AG04450 (cell line): ENCODE results near the gene LARGE1. TPM values are rescaled to one million over a fixed set of nuclear protein-coding genes. Genes with fewer than 3 reads are reported as not detected.

Experiments
- CTCF ChIA-PET: fragments of 300-600, 350-600 bp; formaldehyde crosslinking; extraction: SDS; loops from one replicate; lab custom pipeline; 2022; ENCODE audit warnings: antibody characterized with exemption, inconsistent platforms; lab: Charles Lee
- POLR2A ChIA-PET: fragments of 350-600 bp; formaldehyde crosslinking; extraction: SDS; loops from one replicate; lab custom pipeline; 2021; ENCODE audit warnings: antibody characterized with exemption, inconsistent platforms; lab: Yijun Ruan, JAX
- DNase-seq: peaks from one replicate; pipeline ENCODE4 v3.0.0-alpha.2; 2011; ENCODE audit warnings: low read depth, low spot score
- H3K27ac ChIP-seq: one replicate; pipeline ENCODE4 v1.5.1; 2012; ENCODE audit warnings: low read depth, low read length, control low read depth
- H3K27me3 ChIP-seq: one replicate; pipeline ENCODE4 v1.6.0; 2012; ENCODE audit warnings: low read length; ENCODE audit not compliant: control insufficient read depth, insufficient read depth
- H3K4me3 ChIP-seq: 2 replicates; pipeline ENCODE4 v1.5.1; 2011; ENCODE audit warnings: mild to moderate bottlenecking, low read depth, low read length, control low read depth
- H3K9me3 ChIP-seq: 2 replicates; pipeline ENCODE4 v1.5.1; 2012; ENCODE audit warnings: low read length; ENCODE audit not compliant: control insufficient read depth, insufficient read depth
- polyA plus RNA-seq: library from polyadenylated mRNA; depleted of rRNA; stranded (reverse); fragments of >200 nt; gene quantifications from 2 replicates; pipeline ENCODE4 v1.2.3, GENCODE V29; 2011
- TF ChIP-seq, protein P1 (sequence below): IDR thresholded peaks from 2 replicates; pipeline ENCODE4 v1.5.1; 2011; ENCODE audit warnings: low read depth, low read length, control low read depth, inconsistent platforms

The LARGE1 gene
- polyA plus RNA-seq, 1 experiment = 8.4 TPM

GRCh38 chr22:33640900-33641299 lies 279.4 kb downstream of the LARGE1 start:
- Histone ChIP-seq H3K27me3 (no peaks in the 10 kb centered on the region), H3K27ac (no peak overlapping the region), H3K9me3 (no peaks in the 10 kb centered on the region), H3K4me3 (no peak overlapping the region)
- no peak for DNase-seq
- TF ChIP-seq, protein P1, sequence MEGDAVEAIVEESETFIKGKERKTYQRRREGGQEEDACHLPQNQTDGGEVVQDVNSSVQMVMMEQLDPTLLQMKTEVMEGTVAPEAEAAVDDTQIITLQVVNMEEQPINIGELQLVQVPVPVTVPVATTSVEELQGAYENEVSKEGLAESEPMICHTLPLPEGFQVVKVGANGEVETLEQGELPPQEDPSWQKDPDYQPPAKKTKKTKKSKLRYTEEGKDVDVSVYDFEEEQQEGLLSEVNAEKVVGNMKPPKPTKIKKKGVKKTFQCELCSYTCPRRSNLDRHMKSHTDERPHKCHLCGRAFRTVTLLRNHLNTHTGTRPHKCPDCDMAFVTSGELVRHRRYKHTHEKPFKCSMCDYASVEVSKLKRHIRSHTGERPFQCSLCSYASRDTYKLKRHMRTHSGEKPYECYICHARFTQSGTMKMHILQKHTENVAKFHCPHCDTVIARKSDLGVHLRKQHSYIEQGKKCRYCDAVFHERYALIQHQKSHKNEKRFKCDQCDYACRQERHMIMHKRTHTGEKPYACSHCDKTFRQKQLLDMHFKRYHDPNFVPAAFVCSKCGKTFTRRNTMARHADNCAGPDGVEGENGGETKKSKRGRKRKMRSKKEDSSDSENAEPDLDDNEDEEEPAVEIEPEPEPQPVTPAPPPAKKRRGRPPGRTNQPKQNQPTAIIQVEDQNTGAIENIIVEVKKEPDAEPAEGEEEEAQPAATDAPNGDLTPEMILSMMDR = no peak
- ChIA-PET CTCF (no interaction called here), POLR2A (no interaction called here)

DNA sequence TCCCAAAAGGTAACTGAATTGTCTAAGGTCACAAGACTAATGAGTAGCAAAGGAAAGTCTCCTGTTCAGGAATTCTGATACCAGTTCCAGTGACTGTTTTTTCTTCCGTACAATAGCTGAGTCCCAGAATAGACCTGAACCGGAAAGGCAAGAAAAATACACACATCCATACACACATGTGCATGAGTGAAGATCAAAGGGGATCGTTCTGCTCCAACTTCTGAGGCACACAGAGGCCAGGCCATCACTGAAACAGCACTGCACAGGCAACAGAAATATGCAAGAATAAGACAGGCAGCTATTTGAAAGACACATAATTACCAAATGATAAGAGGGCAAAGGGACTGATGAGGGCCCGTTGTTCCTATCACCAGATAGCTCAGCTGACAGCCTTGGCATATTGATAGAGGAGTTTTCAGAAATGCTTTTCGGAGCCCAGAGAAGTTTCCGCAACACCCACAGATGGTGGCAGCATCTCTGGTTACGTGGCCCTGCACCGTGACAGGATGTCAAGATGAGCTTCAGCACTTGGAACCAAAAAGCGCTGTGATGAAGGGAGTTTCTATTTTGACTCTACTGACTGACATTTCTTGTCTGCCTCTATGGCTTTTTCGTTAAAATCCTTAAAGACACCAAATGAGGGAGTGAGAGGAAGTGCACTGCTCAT lies 280.6 kb downstream of the LARGE1 start:
- ChIA-PET CTCF (no interaction called here), POLR2A (no interaction called here)
- H3K27me3 ChIP-seq = no peaks in the 10 kb centered on the region
- TF ChIP-seq, protein P1 = no peak
- no peak for DNase-seq
- H3K4me3 ChIP-seq = no peak overlapping the region
- H3K27ac ChIP-seq = no peak overlapping the region
- H3K9me3 ChIP-seq = no peaks in the 10 kb centered on the region

DNA sequence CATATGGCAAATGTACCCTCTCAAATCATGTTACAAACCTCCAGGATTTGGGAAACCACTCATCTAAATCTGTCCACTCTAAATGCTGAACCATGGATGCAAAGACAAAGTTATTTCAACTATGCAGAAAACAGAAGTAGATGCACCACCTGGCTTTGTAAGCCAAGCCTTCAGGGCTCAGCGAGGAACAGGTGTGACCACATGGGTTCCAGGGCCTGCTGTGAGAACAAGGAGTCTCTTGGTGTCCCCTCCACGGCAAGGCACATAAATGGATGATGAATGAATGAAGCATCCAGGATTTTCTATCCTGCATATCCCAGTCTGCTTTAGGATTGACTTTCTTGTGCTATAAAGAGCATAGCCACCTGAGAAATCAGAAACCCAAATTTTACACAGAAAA lies 284.5 kb downstream of the LARGE1 start:
- no peak for DNase-seq
- no peak overlapping the region for H3K27ac ChIP-seq
- TF ChIP-seq, protein P1 = no peak
- H3K27me3 ChIP-seq = no peaks in the 10 kb centered on the region
- ChIA-PET POLR2A (no interaction called here), CTCF (no interaction called here)
- no peak overlapping the region for H3K4me3 ChIP-seq
- H3K9me3 ChIP-seq = no peaks in the 10 kb centered on the region

DNA sequence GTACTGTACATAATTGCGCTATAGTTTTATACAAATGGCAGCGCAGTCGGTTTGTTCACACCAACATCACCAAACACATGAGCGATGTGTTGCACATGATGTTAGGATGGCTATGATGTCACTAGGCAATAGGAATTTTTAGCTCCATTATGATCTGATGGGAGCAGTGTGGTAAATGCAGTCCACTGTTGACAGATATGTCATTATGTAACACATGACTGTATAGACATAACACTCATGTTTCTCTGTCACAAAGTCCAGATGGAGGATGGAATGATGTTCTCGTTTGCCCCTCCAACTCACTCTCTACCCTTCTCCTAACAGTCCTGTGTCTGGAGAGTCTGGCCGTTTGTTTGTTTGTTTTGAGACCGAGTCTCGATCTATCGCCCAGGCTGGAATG lies 288.5 kb downstream of the LARGE1 start:
- TF ChIP-seq, protein P1 = no peak
- no peak overlapping the region for H3K27ac ChIP-seq
- no peak for DNase-seq
- POLR2A ChIA-PET = no interaction called here
- H3K27me3 ChIP-seq = no peaks in the 10 kb centered on the region
- CTCF ChIA-PET = no interaction called here
- H3K9me3 ChIP-seq = no peaks in the 10 kb centered on the region
- H3K4me3 ChIP-seq = no peak overlapping the region

GRCh38 chr22:33625959-33626358 lies 294.3 kb downstream of the LARGE1 start:
- TF ChIP-seq, protein P1 = no peak
- no peak overlapping the region for H3K4me3 ChIP-seq
- DNase-seq = no peak
- H3K27me3 ChIP-seq = no peaks in the 10 kb centered on the region
- no peak overlapping the region for H3K27ac ChIP-seq
- POLR2A ChIA-PET = no interaction called here
- H3K9me3 ChIP-seq = no peaks in the 10 kb centered on the region
- CTCF ChIA-PET = no interaction called here
